HG03196 (cell line): ENCODE results near the gene SFTPB.
A peak's percentile ranks its signal among the peaks of the same experiment; 100 is the strongest.
"Not testable (repeated sequence)": the region's sequence is repeated elsewhere in the genome, so short reads cannot be mapped to it uniquely, and the experiment has no call there.

Source experiments
- ATAC-seq: cut with Tn5 transposase; IDR thresholded peaks from one replicate; pipeline ENCODE4 v1.9.1; 2021; ENCODE audit not compliant: unreplicated experiment

Gene SFTPB

GRCh38 chr2:85678377-85678776 lies 10.4 kb upstream of the SFTPB start:
- ATAC-seq, result no peak

GRCh38 chr2:85675866-85676548 lies 8.0 kb upstream of the SFTPB start:
- ATAC-seq, result no peak

GRCh38 chr2:85675427-85675826 lies 7.4 kb upstream of the SFTPB start:
- no peak for ATAC-seq

- ATAC-seq, result no peak
These were observed 6.4 kb upstream of the SFTPB start for GRCh38 chr2:85674417-85674816.

- no peak for ATAC-seq
These were observed 5.8 kb upstream of the SFTPB start for GRCh38 chr2:85673716-85674375.

GRCh38 chr2:85672456-85672855 lies 4.5 kb upstream of the SFTPB start:
- ATAC-seq, result no peak

- ATAC-seq, result not testable (repeated sequence)
These were observed 2.4 kb upstream of the SFTPB start for GRCh38 chr2:85670416-85670815.

- ATAC-seq, result peak; percentile 54
These were observed 1.6 kb upstream of the SFTPB start for GRCh38 chr2:85669549-85669948.

GRCh38 chr2:85668857-85669142 lies 801 bp upstream of the SFTPB start:
- ATAC-seq, result no peak

- ATAC-seq, result no peak
These were observed 414 bp downstream of the SFTPB start for GRCh38 chr2:85667561-85668008.

- ATAC-seq, result no peak
These were observed 1.3 kb downstream of the SFTPB start for GRCh38 chr2:85666435-85667316.

GRCh38 chr2:85666016-85666415 lies 2.0 kb downstream of the SFTPB start:
- no peak for ATAC-seq

- ATAC-seq, result no peak
These were observed 2.6 kb downstream of the SFTPB start for GRCh38 chr2:85665264-85665937.

- no peak for ATAC-seq
These were observed 4.1 kb downstream of the SFTPB start for GRCh38 chr2:85663594-85664565.

- no peak for ATAC-seq
These were observed 5.0 kb downstream of the SFTPB start for GRCh38 chr2:85662899-85663593.

GRCh38 chr2:85661139-85661858 lies 6.7 kb downstream of the SFTPB start:
- ATAC-seq, result no peak

GRCh38 chr2:85660725-85661124 lies 7.3 kb downstream of the SFTPB start:
- ATAC-seq, result no peak

GRCh38 chr2:85660301-85660700 lies 7.7 kb downstream of the SFTPB start:
- ATAC-seq, result not testable (repeated sequence)
